ENCODE measurements around the gene DIS3L. TPM values are rescaled to one million over a fixed set of nuclear protein-coding genes. Genes with fewer than 3 reads are reported as not detected.

Gene DIS3L
- total and polyA plus RNA-seq, 2 donors (not counting 3 experiments of a cell fraction or from before 2014, with no cell fraction given): 7.8 to 27.9 TPM

DNA sequence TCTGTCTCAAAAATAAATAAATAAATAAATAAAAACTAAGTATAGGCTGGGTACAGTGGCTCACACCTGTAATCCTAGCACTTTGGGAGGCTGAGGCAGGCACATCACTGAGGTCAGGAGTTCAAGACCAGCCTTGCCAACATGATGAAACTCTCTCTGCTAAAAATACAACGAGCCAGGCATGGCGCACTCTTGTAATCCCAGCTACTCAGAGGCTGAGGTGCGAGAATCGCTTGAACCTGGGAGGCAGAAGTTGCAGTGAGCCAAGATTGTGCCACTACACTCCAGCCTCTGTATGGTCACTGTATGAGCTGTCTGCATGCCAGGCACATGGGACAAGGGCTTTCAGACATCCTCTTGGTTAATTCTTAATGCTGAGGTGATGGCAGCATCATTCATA is 34.4 kb downstream of the DIS3L start:
- BruUV-seq (replicated peaks): no TSS peak
- Histone ChIP-seq H3K9me3 (replicated peaks; ENCODE audit: control insufficient read depth, insufficient read depth, low read length) (no peaks in the 10 kb centered on the region), H3K4me3 (replicated peaks in 1 of 3; ENCODE audit: insufficient read depth in 1 of 3, low read depth in 1 of 3, low read length in 3 of 3) (no peak overlapping the region), H3K27me3 (ENCODE audit: control insufficient read depth in 2 of 2, insufficient read depth in 2 of 2, low read length in 2 of 2) (no peaks in the 10 kb centered on the region), H3K9me1 (replicated peaks; ENCODE audit: control insufficient read depth, extremely low read depth, insufficient read depth, low read length) (no peaks in the 10 kb centered on the region), H3K36me3 (ENCODE audit: control insufficient read depth in 2 of 2, extremely low read depth in 1 of 2, insufficient read depth in 2 of 2, low read length in 2 of 2) (peaks cover 10 to 15% of the 10 kb centered on the region in 2 experiments), H3K4me1 (ENCODE audit: control insufficient read depth, extremely low read depth, insufficient read depth, low read length) (no peaks in the 10 kb centered on the region), H3K79me2 (ENCODE audit: control insufficient read depth, insufficient read depth, low read length) (no peaks in the 10 kb centered on the region), H3K9ac (replicated peaks; ENCODE audit: extremely low read depth, insufficient read depth, low read length) (no peak overlapping the region), H3K4me2 (ENCODE audit: insufficient read depth, low read length) (no peak overlapping the region), H4K20me1 (replicated peaks; ENCODE audit: control insufficient read depth, extremely low read depth, insufficient read depth, low read length) (no peaks in the 10 kb centered on the region), H2AFZ (ENCODE audit: low read depth, low read length) (no peak overlapping the region), H3K27ac (ENCODE audit: insufficient read depth, low read depth, low read length) (no peak overlapping the region)
- POLR2A ChIA-PET: no interaction called here
- dilution Hi-C loops (cut with MboI; ENCODE audit: extremely low pct_ligation_motif_present, low sequenced_read_pairs) (no loop called here), intact Hi-C loops (cut with micrococcal nuclease) (no loop called here)
- DNase-seq (ENCODE audit: low read depth, low spot score): no peak
- TF ChIP-seq FOS (IDR thresholded peaks at IDR 0.05; ENCODE audit: borderline replicate concordance, insufficient read depth, low read length): no peak
- TF ChIP-seq JUN (IDR thresholded peaks at IDR 0.05; ENCODE audit: borderline replicate concordance, insufficient read depth, insufficient read length, low read depth): no peak
- TF ChIP-seq MYC (IDR thresholded peaks at IDR 0.05; ENCODE audit: low read depth, low read length): no peak
- no peak for TF ChIP-seq POLR2AphosphoS5 (IDR thresholded peaks at IDR 0.05; ENCODE audit: insufficient read depth, low read depth, low read length)
- no peak for TF ChIP-seq EZH2 (IDR thresholded peaks at IDR 0.05; ENCODE audit: borderline replicate concordance, low read depth, low read length, severe bottlenecking)
- no peak for TF ChIP-seq MAX (IDR thresholded peaks at IDR 0.05; ENCODE audit: insufficient read depth, insufficient read length)
- no peak for TF ChIP-seq POLR2A (IDR thresholded peaks at IDR 0.05; ENCODE audit: low read depth, low read length)
- TF ChIP-seq, protein P1, sequence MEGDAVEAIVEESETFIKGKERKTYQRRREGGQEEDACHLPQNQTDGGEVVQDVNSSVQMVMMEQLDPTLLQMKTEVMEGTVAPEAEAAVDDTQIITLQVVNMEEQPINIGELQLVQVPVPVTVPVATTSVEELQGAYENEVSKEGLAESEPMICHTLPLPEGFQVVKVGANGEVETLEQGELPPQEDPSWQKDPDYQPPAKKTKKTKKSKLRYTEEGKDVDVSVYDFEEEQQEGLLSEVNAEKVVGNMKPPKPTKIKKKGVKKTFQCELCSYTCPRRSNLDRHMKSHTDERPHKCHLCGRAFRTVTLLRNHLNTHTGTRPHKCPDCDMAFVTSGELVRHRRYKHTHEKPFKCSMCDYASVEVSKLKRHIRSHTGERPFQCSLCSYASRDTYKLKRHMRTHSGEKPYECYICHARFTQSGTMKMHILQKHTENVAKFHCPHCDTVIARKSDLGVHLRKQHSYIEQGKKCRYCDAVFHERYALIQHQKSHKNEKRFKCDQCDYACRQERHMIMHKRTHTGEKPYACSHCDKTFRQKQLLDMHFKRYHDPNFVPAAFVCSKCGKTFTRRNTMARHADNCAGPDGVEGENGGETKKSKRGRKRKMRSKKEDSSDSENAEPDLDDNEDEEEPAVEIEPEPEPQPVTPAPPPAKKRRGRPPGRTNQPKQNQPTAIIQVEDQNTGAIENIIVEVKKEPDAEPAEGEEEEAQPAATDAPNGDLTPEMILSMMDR (IDR thresholded peaks at IDR 0.05; ENCODE audit: extremely low read depth in 1 of 2, insufficient read depth in 1 of 2, low read depth in 1 of 2, low read length in 2 of 2): no peak
- TF ChIP-seq GATA2 (IDR thresholded peaks at IDR 0.05; ENCODE audit: insufficient read depth, insufficient read length, low read depth, low read length): no peak
- CTCF ChIA-PET: interaction anchor here (1.2 kb wide), 1 partner anchor 170 kb away, joined by 3 read pairs; the partner anchor contains the start of gene SNAPC5
- FAIRE-seq: no peak
